ENCODE results near the gene ACSL1.

Gene ACSL1

DNA sequence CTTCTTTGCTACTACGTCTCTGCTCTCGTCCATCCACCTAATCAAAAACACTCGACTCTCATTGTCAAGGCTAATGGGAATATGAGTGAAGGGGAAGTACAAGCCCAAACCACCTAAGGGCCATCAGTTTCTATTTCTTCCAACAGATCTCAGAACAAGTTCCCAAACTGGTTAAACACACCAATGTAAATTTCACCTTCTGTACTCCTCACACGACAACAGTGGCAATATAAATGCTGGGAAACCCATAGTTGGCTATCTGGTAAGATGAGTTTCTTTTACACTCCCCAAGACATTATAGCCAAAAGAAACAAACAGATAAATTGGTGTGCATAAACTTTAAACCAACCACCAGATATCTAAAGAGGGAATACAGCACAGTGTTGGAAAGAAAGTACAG lies 21.9 kb downstream of the ACSL1 start:
- peak overlapping the region; percentile 72 for H3K27ac ChIP-seq
- no peak for TF ChIP-seq CTCF (conservative IDR thresholded peaks at IDR 0.05)

DNA sequence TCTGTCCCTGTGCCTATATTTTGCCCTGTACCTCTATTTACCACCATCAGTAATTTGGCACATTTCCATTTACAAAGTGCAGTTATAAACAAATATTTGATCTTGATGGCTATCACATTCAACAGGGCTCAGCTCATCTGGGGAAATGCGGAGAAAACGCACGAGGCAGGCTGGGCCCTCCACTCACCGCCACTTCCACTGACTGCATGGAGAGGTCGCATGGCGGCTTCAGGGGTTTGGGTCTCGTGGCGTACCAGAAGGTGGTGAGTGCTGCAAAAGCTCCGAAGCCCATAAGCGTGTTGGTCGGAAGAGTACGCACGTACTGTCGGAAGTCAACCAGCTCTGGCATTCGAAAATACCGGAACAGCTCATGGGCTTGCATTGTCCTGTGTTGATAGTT lies 22.6 kb downstream of the ACSL1 start:
- peak overlapping the region; percentile 72 for H3K27ac ChIP-seq
- no peak for TF ChIP-seq CTCF (conservative IDR thresholded peaks at IDR 0.05)

DNA sequence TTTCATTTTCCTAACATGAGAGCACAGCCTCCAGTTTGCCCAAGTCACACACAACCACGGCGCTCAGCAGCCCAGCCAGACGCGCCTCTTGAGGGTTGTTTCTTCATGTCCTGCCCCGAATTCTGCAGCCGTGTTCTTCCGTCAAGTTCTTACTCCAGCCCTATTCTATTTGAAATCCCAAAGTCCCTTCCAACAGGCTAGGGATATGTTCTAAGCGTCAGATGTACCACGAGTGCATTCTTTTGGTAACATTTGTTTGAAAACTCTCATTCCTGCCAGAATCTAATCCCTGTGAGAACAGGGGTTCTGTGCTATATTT lies 23.1 kb downstream of the ACSL1 start:
- peak overlapping the region; percentile 72; the same call in 1 of the 2 replicates for H3K27ac ChIP-seq
- TF ChIP-seq CTCF (conservative IDR thresholded peaks at IDR 0.05) = no peak

- TF ChIP-seq CTCF (conservative IDR thresholded peaks at IDR 0.05) = no peak
- no peak overlapping the region for H3K27ac ChIP-seq
These were observed 23.7 kb downstream of the ACSL1 start for GRCh38 chr4:184801781-184802696.

DNA sequence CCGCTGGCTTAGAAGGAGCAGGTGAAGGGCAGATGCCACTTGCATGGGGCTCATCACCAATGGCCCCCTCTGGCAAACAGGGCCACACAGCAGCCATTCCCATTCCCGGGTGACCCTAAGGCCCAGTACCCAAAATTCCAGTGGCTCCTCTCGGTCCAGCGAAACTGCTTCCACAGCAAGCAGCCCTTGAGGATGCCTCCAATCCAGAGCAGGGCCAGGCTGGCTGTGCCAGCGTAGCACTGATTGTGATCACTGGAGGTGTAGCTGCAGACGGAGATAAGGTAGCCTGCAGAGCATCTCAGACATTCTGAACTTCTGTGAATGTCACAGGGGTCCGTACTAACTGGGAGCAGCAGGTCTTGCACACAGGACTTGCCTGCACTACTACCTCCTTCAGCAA lies 27.3 kb downstream of the ACSL1 start:
- no peak for TF ChIP-seq CTCF (conservative IDR thresholded peaks at IDR 0.05)
- H3K27ac ChIP-seq = no peak overlapping the region

DNA sequence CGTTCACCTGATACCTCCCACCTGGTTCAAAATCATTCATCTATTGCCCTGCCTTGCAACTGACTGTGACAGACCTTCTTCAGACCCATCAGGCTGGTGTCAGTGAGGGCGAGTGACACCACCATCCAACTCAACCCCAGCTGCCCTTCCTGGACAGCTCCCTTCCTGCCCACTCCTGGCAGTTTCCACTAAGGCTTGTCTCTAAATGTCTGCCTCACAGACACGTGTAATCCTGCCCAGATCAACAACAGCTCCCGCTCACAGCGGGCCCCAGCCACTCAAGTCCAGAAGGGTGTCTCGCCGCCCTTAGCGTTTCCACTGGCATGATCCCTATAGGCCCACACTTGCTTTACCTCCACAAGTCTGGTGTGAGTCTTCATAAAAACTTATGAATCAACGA lies 28.9 kb downstream of the ACSL1 start:
- peak overlapping the region; percentile 79; the same call in 1 of the 2 replicates for H3K27ac ChIP-seq
- no peak for TF ChIP-seq CTCF (conservative IDR thresholded peaks at IDR 0.05)

GRCh38 chr4:184795214-184795844 lies 30.4 kb downstream of the ACSL1 start:
- H3K27ac ChIP-seq = peak overlapping the region; percentile 79

More at GRCh38 chr4:184795214-184795844, 30.4 kb downstream of the ACSL1 start:
- TF ChIP-seq CTCF (conservative IDR thresholded peaks at IDR 0.05) = no peak

Data from VCaP (cell line).